ELR (cell line): ENCODE measurements around the gene C19orf25.
"Not testable (repeated sequence)": the region's sequence is repeated elsewhere in the genome, so short reads cannot be mapped to it uniquely, and the experiment has no call there.

Experiments used
- DNase-seq: peaks from one replicate; pipeline ENCODE4 v3.0.0-alpha.2; 2015; ENCODE audit warnings: low read depth

The C19orf25 gene

GRCh38 chr19:1512671-1513498 lies 33.9 kb upstream of the C19orf25 start, which contains the start of gene ADAMTSL5:
TSS of gene ADAMTSL5 (minus strand) at chr19:1513019. CDS start at chr19:1510943, 2,076 bp downstream.
- peak; percentile 81 for DNase-seq

- DNase-seq = no peak
Measured at GRCh38 chr19:1511318-1512317, 32.6 kb upstream of the C19orf25 start.

GRCh38 chr19:1510807-1511206 lies 31.8 kb upstream of the C19orf25 start:
- DNase-seq = no peak

GRCh38 chr19:1510442-1510806 lies 31.4 kb upstream of the C19orf25 start:
- DNase-seq = no peak

GRCh38 chr19:1509602-1510441 lies 30.8 kb upstream of the C19orf25 start:
- DNase-seq = no peak

- DNase-seq = no peak
Measured at GRCh38 chr19:1508507-1508856, 29.5 kb upstream of the C19orf25 start.

GRCh38 chr19:1507763-1508506 lies 28.9 kb upstream of the C19orf25 start:
- peak; percentile 94 for DNase-seq

- DNase-seq = no peak
Measured at GRCh38 chr19:1507192-1507660, 28.2 kb upstream of the C19orf25 start.

GRCh38 chr19:1505991-1506881 lies 27.2 kb upstream of the C19orf25 start:
- DNase-seq = no peak

- DNase-seq = no peak
Measured at GRCh38 chr19:1505012-1505411, 26.0 kb upstream of the C19orf25 start.

- DNase-seq = no peak
Measured at GRCh38 chr19:1503925-1504773, 25.1 kb upstream of the C19orf25 start.

- DNase-seq = peak; percentile 51
Measured at GRCh38 chr19:1503089-1503924, 24.3 kb upstream of the C19orf25 start.

- no peak for DNase-seq
Measured at GRCh38 chr19:1502433-1503088, 23.5 kb upstream of the C19orf25 start.

GRCh38 chr19:1501200-1501595 lies 22.2 kb upstream of the C19orf25 start:
- no peak for DNase-seq

- not testable (repeated sequence) for DNase-seq
Measured at GRCh38 chr19:1499231-1499630, 20.2 kb upstream of the C19orf25 start.

GRCh38 chr19:1497578-1498235 lies 18.7 kb upstream of the C19orf25 start:
- no peak for DNase-seq
